GM23248 (cell line): Measurements from ENCODE around the gene AKT1S1. TPM values are rescaled to one million over a fixed set of nuclear protein-coding genes. Genes with fewer than 3 reads are reported as not detected.

Experiments
- DNase-seq: peaks from one replicate; pipeline ENCODE4 v3.0.0-alpha.2; 2015
- H2AFZ ChIP-seq: fragments of 200-600 bp; sonication (generic); 2 replicates; pipeline ENCODE4 v1.6.1; 2016; ENCODE audit warnings: antibody characterized with exemption
- H3F3A ChIP-seq: fragments of 200-600 bp; sonication (generic); 2 replicates; pipeline ENCODE4 v1.6.1; 2016; ENCODE audit warnings: mild to moderate bottlenecking, antibody characterized with exemption, mixed run types; ENCODE audit not compliant: insufficient read depth
- H3K27ac ChIP-seq: fragments of 200-600 bp; sonication (generic); 2 replicates; pipeline ENCODE4 v1.5.1; 2016; ENCODE audit warnings: mild to moderate bottlenecking
- H3K27me3 ChIP-seq: fragments of 200-600 bp; sonication (generic); replicated peaks from 2 replicates; pipeline ENCODE4 v1.6.1; 2016; ENCODE audit warnings: mild to moderate bottlenecking; ENCODE audit not compliant: insufficient read depth
- H3K36me3 ChIP-seq: fragments of 200-600 bp; sonication (generic); 2 replicates; pipeline ENCODE4 v1.6.1; 2016; ENCODE audit warnings: low read depth, mild to moderate bottlenecking
- H3K4me1 ChIP-seq: fragments of 200-600 bp; sonication (generic); 2 replicates; pipeline ENCODE4 v1.6.1; 2016; ENCODE audit warnings: mild to moderate bottlenecking; ENCODE audit not compliant: insufficient read depth
- H3K4me2 ChIP-seq: fragments of 200-600 bp; sonication (generic); one replicate; pipeline ENCODE4 v1.6.1; 2016; ENCODE audit warnings: mild to moderate bottlenecking; ENCODE audit not compliant: unreplicated experiment
- H3K4me3 ChIP-seq: fragments of 200-600 bp; sonication (generic); 2 replicates; pipeline ENCODE4 v1.5.1; 2016; ENCODE audit warnings: mild to moderate bottlenecking
- H3K79me2 ChIP-seq: fragments of 200-600 bp; sonication (generic); 2 replicates; pipeline ENCODE4 v1.6.1; 2016; ENCODE audit warnings: mild to moderate bottlenecking; ENCODE audit not compliant: insufficient read depth
- H3K9ac ChIP-seq: fragments of 200-600 bp; sonication (generic); 2 replicates; pipeline ENCODE4 v1.6.1; 2016; ENCODE audit warnings: mild to moderate bottlenecking
- H3K9me2 ChIP-seq: fragments of 200-600 bp; sonication (generic); 2 replicates; pipeline ENCODE4 v1.6.1; 2016; ENCODE audit warnings: mixed run types, mild to moderate bottlenecking, moderate library complexity; ENCODE audit not compliant: insufficient read depth
- H3K9me3 ChIP-seq: fragments of 200-600 bp; sonication (generic); one replicate; pipeline ENCODE4 v1.6.1; 2017; ENCODE audit warnings: low read depth
- H4K20me1 ChIP-seq: fragments of 200-600 bp; sonication (generic); 2 replicates; pipeline ENCODE4 v1.6.0; 2016; ENCODE audit not compliant: insufficient read depth
- EZH2 ChIP-seq: fragments of 200-600 bp; sonication (generic); IDR thresholded peaks from 2 replicates; pipeline ENCODE4 v1.6.1; 2018; ENCODE audit warnings: antibody characterized with exemption, mild to moderate bottlenecking; ENCODE audit not compliant: insufficient read depth, poor library complexity, severe bottlenecking
- EZH2phosphoT487 ChIP-seq: fragments of 200-600 bp; sonication (generic); IDR thresholded peaks from 2 replicates; pipeline ENCODE4 v1.6.1; 2018; ENCODE audit warnings: antibody characterized with exemption, moderate library complexity, mild to moderate bottlenecking, low read depth; ENCODE audit not compliant: insufficient read depth
- WGBS, 2 experiments: methylation state at CpG; one replicate each; pipeline ENCODE4 v1.1.6; 2015 to 2017; ENCODE audit warnings: low lambda C conversion rate in 2 of 2, low coverage in 1 of 2; ENCODE audit errors: missing lambda C conversion rate in 2 of 2; 5-methylcytosine and 5-hydroxymethylcytosine counted together
- in situ Hi-C: fragments of 300-500 bp; cut with MboI; formaldehyde crosslinking; loops from 2 replicates; pipeline ENCODE4 v1.15.0; 2020
- polyA plus RNA-seq: library from polyadenylated mRNA; unstranded; fragments of >200 nt; fragmentation: Nextera tagmentation; extraction: Ambion mirVana; gene quantifications from 2 replicates; pipeline ENCODE4 v1.2.1, GENCODE V29; 2016
- total RNA-seq: library from RNA; depleted of rRNA; stranded (reverse); fragments of >200 nt; shearing (Covaris generic); gene quantifications from 2 replicates; pipeline ENCODE4 v1.2.3, GENCODE V29; 2014

The AKT1S1 gene
- total and polyA plus RNA-seq, 2 experiments from 2014 or later, result 17.3 to 60.4 TPM

DNA sequence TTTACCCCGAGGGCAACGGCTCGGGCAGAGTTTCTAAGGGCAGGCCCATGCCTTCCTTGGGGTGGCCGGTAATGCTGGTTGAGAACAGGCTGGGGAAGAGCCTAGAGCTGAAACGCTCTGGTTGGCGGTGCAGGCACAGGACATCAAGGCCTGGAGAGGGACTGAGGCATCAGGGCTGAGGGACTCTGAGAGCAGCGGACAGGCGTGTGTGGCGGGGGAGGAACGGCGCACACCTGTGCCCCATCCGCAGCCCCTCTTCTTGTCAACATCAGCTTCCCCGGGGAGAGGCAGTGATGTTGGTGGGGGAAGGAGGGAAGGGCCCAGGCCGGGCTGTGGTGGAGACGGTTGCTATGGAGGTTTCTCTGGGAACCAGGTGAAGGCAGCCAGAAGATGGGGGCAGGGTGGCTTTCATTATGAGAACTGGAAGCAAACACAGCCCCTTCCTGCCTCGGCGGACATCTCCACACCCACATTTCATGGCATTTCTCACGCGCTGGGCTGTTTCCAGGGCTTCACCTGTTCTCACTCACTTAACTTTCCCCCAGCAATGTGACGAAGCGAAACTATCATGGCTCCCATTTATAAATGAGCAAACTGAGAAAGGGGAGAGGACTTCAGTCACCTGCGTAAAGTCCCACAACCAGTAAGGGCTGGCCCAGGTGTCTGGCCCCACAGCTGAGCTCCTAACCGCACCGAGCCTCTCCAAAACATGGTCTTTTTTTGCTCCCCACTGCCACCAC, 43.6 kb upstream of the AKT1S1 start:
- H3K4me1 ChIP-seq, result peaks cover 12% of the 10 kb centered on the region
- TF ChIP-seq EZH2phosphoT487, result no peak
- no peak for TF ChIP-seq EZH2
- H3K9ac ChIP-seq, result no peak overlapping the region
- H3K9me2 ChIP-seq, result no peaks in the 10 kb centered on the region
- H3K27ac ChIP-seq, result no peak overlapping the region
- peaks cover 6% of the 10 kb centered on the region; the same call in 1 of the 2 replicates for H3K36me3 ChIP-seq
- 82 to 87% methylated on average over 21 to 24 of the region's 24 CpGs for WGBS, 2 experiments
- in situ Hi-C loops, result no loop called here
- no peak overlapping the region for H3K4me2 ChIP-seq
- H3K27me3 ChIP-seq, result no peaks in the 10 kb centered on the region
- H4K20me1 ChIP-seq, result no peaks in the 10 kb centered on the region
- no peak overlapping the region for H3K4me3 ChIP-seq
- peaks cover 95% of the 10 kb centered on the region for H3K79me2 ChIP-seq
- H2AFZ ChIP-seq, result no peak overlapping the region
- H3F3A ChIP-seq, result peaks cover 4% of the 10 kb centered on the region; the same call in 1 of the 2 replicates
- no peak for DNase-seq
- H3K9me3 ChIP-seq, result no peaks in the 10 kb centered on the region

- 89 to 95% methylated on average over 8 of the region's 8 CpGs for WGBS, 2 experiments
- Histone ChIP-seq H3K4me1 (peaks cover 12% of the 10 kb centered on the region), H3F3A (no peaks in the 10 kb centered on the region), H3K9me3 (no peaks in the 10 kb centered on the region), H3K4me2 (no peak overlapping the region), H3K4me3 (no peak overlapping the region), H3K27me3 (no peaks in the 10 kb centered on the region), H3K9me2 (no peaks in the 10 kb centered on the region), H3K27ac (no peak overlapping the region), H4K20me1 (no peaks in the 10 kb centered on the region), H2AFZ (no peak overlapping the region), H3K79me2 (peaks cover 80% of the 10 kb centered on the region), H3K9ac (no peak overlapping the region), H3K36me3 (no peaks in the 10 kb centered on the region)
- TF ChIP-seq EZH2, result no peak
- no peak for TF ChIP-seq EZH2phosphoT487
- no peak for DNase-seq
- in situ Hi-C loops, result no loop called here
Measured at GRCh38 chr19:49918089-49918488, 40.9 kb upstream of the AKT1S1 start.

GRCh38 chr19:49916839-49917733, 39.9 kb upstream of the AKT1S1 start:
- Histone ChIP-seq H3K9me2 (no peaks in the 10 kb centered on the region), H3K4me1 (peaks cover 5% of the 10 kb centered on the region), H3K9ac (no peak overlapping the region), H3K36me3 (no peaks in the 10 kb centered on the region), H3K9me3 (no peaks in the 10 kb centered on the region), H3K79me2 (peaks cover 70% of the 10 kb centered on the region), H4K20me1 (no peaks in the 10 kb centered on the region), H3K27ac (no peak overlapping the region), H2AFZ (no peak overlapping the region), H3K27me3 (no peaks in the 10 kb centered on the region), H3K4me2 (no peak overlapping the region), H3F3A (no peaks in the 10 kb centered on the region), H3K4me3 (no peak overlapping the region)
- 90 to 93% methylated on average over 21 of the region's 21 CpGs for WGBS, 2 experiments
- TF ChIP-seq EZH2 (no peak), EZH2phosphoT487 (no peak)
- DNase-seq, result no peak
- in situ Hi-C loops, result no loop called here

DNA sequence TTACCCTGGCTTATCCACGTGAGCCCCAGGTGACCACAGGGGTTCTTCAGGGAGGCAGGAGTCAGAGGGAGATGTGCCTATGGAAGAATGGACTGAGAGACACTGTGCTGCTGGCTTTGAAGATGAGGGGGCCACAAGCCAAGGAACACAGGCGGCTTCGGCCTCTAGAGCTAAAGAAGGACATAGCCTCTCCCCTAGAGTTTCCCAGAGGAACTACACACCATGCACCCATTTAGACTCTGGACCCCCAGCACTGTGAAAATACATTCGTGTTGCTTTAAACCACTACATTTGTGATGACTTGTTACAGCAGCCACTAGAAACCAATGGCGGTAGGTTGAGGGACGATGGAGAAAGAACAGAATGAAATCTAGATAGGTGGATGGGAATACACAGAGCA, 38.1 kb upstream of the AKT1S1 start:
- Histone ChIP-seq H3K4me3 (no peak overlapping the region), H3K36me3 (no peaks in the 10 kb centered on the region), H2AFZ (no peak overlapping the region), H3K79me2 (peaks cover 52% of the 10 kb centered on the region), H3K9me2 (no peaks in the 10 kb centered on the region), H3K9me3 (no peaks in the 10 kb centered on the region), H3K4me1 (no peaks in the 10 kb centered on the region), H4K20me1 (no peaks in the 10 kb centered on the region), H3K27ac (no peak overlapping the region), H3K27me3 (no peaks in the 10 kb centered on the region), H3K4me2 (no peak overlapping the region), H3K9ac (no peak overlapping the region), H3F3A (no peaks in the 10 kb centered on the region)
- no peak for TF ChIP-seq EZH2
- TF ChIP-seq EZH2phosphoT487, result no peak
- in situ Hi-C loops, result no loop called here
- DNase-seq, result no peak
- WGBS, 2 experiments, result 97 to 99% methylated on average over 6 of the region's 6 CpGs
